Activated effector memory CD4-positive, alpha-beta T cell treated with anti-CD3 and anti-CD28 coated beads, Interleukin-2, amount 50 U/mL, for 16 hours (primary cell): Measurements from ENCODE around the gene PLIN5.
A peak's percentile ranks its signal among the peaks of the same experiment; 100 is the strongest.
"Not testable (repeated sequence)": the region's sequence is repeated elsewhere in the genome, so short reads cannot be mapped to it uniquely, and the experiment has no call there.

Experiments
- DNase-seq: peaks from one replicate; pipeline ENCODE4 v3.0.0-alpha.2; 2020

Gene PLIN5

DNA sequence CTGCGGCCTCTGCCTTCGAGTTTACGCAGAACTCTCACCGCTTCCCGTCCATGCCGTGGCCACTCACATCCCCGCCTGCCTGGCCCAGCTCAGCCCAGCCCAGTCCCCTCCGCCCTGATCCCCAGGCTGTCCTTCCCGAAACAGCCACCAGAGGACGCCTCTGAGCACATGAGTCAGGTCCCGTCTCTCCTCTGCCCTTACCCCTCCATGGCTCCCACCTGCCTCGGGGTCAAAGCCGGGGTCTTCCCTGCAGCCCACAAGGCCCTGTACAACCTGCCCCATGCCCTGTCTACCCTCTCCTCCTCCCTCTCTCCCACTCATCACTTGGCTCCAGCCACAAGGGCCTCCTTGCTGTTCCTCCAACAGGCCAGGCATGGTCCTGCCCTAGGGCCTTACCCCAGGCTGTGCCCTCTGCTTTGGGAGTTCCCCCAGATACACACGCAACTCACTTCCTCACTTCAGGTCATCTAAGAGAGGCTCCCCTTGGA is 32.6 kb upstream of the PLIN5 start:
- peak; percentile 85 for DNase-seq

- no peak for DNase-seq
These were observed 31.5 kb upstream of the PLIN5 start for GRCh38 chr19:4566402-4567051.

DNA sequence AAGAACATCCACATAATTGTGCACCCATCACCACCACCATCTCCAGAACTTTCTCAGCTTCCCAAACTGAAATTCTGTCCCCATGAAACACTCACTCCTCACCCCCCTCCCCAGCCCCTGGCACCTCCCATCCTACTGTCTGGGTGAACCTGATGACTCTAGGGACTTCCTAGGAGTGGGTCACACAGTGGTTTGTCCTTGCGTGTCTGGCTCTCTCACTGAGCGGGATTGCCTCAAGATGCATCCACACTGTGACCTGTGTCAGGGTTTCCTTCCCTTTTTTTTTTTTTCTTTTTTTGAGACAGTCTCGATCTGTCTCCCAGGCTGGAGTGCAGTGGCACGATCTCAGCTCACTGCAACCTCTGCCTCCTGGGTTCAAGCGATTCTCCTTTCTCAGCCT is 28.5 kb upstream of the PLIN5 start:
- DNase-seq: not testable (repeated sequence)

- DNase-seq: not testable (repeated sequence)
These were observed 27.1 kb upstream of the PLIN5 start for GRCh38 chr19:4562085-4562484.

DNA sequence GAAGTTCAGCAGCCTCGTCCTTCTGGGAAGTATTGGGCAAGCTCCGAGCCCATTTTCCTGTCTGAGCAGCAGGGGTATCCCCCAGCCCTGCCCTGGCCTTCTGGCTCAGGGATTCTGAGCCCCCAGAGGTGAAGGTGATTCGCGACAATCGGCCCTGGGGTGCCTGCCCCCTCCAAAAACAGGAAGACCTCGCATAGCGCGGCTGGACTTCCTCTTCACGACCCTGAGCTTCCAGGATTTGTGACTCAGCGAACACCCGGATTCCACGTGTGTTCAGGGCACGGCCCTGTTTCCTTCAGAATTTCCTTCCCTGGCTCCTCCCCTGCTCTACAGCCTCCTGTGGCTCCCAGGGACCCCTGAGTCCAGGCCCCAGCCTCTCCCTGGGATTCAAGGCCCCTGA is 24.5 kb upstream of the PLIN5 start, which contains the start of gene SEMA6B:
SEMA6B (minus strand) TSS at position 116 of the 400 bp plus-strand sequence. CDS start 1,227 bp downstream, outside the sequence.
- no peak for DNase-seq

- peak; percentile 76 for DNase-seq
These were observed 23.2 kb upstream of the PLIN5 start for GRCh38 chr19:4557971-4558941.

GRCh38 chr19:4557144-4557970 is 22.3 kb upstream of the PLIN5 start:
- no peak for DNase-seq

- DNase-seq: peak; percentile 69
These were observed 21.6 kb upstream of the PLIN5 start for GRCh38 chr19:4556597-4557127.

- no peak for DNase-seq
These were observed 20.9 kb upstream of the PLIN5 start for GRCh38 chr19:4555657-4556561.

- DNase-seq: no peak
These were observed 19.7 kb upstream of the PLIN5 start for GRCh38 chr19:4554717-4555116.

DNA sequence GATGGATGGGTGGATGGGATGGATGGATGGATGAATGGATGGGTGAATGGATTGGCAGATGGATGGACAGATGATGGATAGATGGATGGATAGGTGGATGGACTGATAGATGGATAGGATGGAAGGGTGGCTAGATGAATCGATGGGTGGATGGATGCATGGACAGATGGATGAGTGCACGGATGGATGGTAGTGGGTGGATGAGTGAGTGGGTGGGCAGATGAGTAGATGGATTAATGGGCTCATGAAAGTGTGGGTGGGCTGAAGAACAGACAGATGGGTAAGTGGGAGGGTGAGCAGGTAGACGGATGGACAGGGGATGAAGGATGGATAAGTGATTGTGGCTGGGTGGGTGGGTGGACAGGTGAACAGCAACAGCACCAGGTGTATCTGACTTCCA is 18.8 kb upstream of the PLIN5 start:
- DNase-seq: no peak

DNA sequence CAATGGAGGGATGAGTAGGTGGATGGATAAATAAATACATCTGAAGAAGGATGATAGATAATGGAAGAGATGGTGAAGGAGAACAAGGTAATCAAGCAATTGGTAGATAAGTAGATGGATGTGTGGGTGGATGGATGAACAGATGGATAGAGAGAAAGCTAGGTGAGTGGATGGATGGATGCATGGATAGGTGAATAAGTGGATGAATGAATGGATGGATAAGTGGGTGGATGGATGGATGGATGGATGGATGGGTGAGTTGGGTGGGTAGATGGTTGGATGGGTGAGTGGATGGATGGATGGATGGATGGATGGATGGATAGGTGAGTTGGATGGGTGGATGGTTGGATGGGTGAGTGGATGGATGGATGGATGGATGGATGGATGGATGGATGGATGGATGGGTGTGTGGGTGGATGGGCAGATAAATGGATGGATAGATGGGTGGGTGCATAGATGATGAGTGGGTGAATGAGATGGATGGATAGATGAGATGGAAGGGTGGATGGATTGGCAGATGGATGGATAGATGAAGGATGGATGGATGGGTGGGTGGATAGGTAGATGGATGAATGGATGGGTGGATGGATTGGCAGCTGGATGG is 18.2 kb upstream of the PLIN5 start:
- no peak for DNase-seq

- no peak for DNase-seq
These were observed 17.4 kb upstream of the PLIN5 start for GRCh38 chr19:4552525-4552819.

GRCh38 chr19:4550479-4551050 is 15.5 kb upstream of the PLIN5 start:
- no peak for DNase-seq

- no peak for DNase-seq
These were observed 15.0 kb upstream of the PLIN5 start for GRCh38 chr19:4550018-4550417.

DNA sequence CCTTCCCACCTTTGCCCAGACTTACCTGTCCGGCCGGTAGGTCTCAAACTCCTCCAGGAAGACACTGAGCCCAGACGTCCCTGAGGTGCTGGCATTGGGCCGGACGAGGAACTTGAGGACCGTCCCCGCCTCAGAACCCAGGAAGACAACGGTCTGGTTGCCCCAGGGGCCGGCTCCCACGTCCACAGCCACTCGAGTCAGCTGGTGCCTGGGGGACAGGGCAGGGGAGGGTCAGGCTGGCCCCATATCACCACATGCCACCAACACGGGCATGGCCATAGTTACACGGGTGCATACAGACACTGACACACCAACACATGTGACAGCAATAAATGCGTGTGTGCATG is 13.2 kb upstream of the PLIN5 start:
- no peak for DNase-seq

GRCh38 chr19:4547303-4548237 is 12.5 kb upstream of the PLIN5 start:
- no peak for DNase-seq

- no peak for DNase-seq
These were observed 9.0 kb upstream of the PLIN5 start for GRCh38 chr19:4543842-4544647.
